Omental fat pad (tissue), 4 donors: ENCODE measurements around the gene RNF32. TPM values are rescaled to one million over a fixed set of nuclear protein-coding genes. Genes with fewer than 3 reads are reported as not detected.

Source experiments
- ATAC-seq: fragments of 150-250 bp; one replicate; pipeline ENCODE4 v1.9.1; 2016; ENCODE audit warnings: mild to moderate bottlenecking, moderate library complexity; ENCODE audit not compliant: low FRiP score
- DNase-seq: peaks from one replicate; pipeline ENCODE4 v3.0.0-alpha.2; 2019; ENCODE audit warnings: low spot score
- total RNA-seq, 4 donors: library from RNA; depleted of rRNA; stranded (reverse); fragments of >200 nt; gene quantifications; one replicate each; pipeline ENCODE4 v1.1.0, GENCODE V29; 2016
- TF ChIP-seq, protein P1 (sequence below), 3 donors: fragments of 450-650 bp; IDR thresholded peaks; one replicate each; pipeline ENCODE4 v1.5.1; 2016 to 2017; ENCODE audit warnings: antibody characterized with exemption in 3 of 3, mild to moderate bottlenecking in 3 of 3, moderate library complexity in 2 of 3

Gene RNF32
- total RNA-seq, 4 donors from 2014 or later: 0.72 to 1.9 TPM; not detected in 2

- TF ChIP-seq, protein P1, sequence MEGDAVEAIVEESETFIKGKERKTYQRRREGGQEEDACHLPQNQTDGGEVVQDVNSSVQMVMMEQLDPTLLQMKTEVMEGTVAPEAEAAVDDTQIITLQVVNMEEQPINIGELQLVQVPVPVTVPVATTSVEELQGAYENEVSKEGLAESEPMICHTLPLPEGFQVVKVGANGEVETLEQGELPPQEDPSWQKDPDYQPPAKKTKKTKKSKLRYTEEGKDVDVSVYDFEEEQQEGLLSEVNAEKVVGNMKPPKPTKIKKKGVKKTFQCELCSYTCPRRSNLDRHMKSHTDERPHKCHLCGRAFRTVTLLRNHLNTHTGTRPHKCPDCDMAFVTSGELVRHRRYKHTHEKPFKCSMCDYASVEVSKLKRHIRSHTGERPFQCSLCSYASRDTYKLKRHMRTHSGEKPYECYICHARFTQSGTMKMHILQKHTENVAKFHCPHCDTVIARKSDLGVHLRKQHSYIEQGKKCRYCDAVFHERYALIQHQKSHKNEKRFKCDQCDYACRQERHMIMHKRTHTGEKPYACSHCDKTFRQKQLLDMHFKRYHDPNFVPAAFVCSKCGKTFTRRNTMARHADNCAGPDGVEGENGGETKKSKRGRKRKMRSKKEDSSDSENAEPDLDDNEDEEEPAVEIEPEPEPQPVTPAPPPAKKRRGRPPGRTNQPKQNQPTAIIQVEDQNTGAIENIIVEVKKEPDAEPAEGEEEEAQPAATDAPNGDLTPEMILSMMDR (IDR thresholded peaks at IDR 0.05): no peak
- DNase-seq (no peak), ATAC-seq (no peak)
Observed at GRCh38 chr7:156667110-156667426, 26.5 kb downstream of the RNF32 start.

DNA sequence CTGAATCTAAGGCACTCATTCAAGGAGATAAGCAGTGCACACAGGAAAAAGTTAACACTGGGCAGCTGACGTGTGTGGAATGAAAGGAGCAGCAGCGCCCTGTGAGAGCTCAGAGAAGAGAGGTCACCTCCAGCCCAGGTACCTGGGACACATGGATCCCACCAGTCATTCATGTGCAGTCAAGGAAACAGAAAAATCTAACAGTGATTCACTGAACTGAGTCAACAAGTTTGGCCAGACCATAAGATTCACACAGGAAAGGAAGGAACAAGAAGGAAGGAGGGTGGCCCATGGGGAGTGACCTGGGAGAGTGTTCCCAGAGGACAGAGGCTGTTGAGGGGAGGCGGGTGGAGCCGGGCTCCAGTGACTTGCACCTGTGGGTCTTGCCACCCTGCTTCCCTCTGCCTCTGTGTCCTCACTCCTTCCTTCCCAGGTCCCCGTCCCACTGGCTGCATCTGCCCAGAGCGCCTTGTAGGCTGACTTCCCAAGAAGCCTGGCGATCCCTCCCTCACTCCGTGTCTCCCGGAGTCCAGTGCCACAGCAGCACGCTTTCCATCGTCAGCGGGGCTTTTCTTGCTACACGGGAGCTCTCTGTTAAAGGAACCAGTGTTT is 27.7 kb downstream of the RNF32 start:
- TF ChIP-seq, protein P1 (IDR thresholded peaks at IDR 0.05): no peak
- DNase-seq: no peak
- ATAC-seq: no peak

GRCh38 chr7:156669035-156669828 is 28.7 kb downstream of the RNF32 start:
- ATAC-seq (no peak), DNase-seq (no peak)
- TF ChIP-seq, protein P1 (IDR thresholded peaks at IDR 0.05): no peak

- no peak for ATAC-seq
- no peak for DNase-seq
- TF ChIP-seq, protein P1 (IDR thresholded peaks at IDR 0.05): no peak
Observed at GRCh38 chr7:156673454-156673853, 32.9 kb downstream of the RNF32 start.

GRCh38 chr7:156673902-156674301 is 33.3 kb downstream of the RNF32 start:
- DNase-seq (no peak), ATAC-seq (no peak)
- TF ChIP-seq, protein P1 (IDR thresholded peaks at IDR 0.05): no peak

GRCh38 chr7:156675721-156676120 is 35.1 kb downstream of the RNF32 start:
- ATAC-seq (no peak), DNase-seq (no peak)
- TF ChIP-seq, protein P1 (IDR thresholded peaks at IDR 0.05): no peak

- TF ChIP-seq, protein P1 (IDR thresholded peaks at IDR 0.05): no peak
- ATAC-seq: no peak
Observed at GRCh38 chr7:156676263-156676662, 35.7 kb downstream of the RNF32 start.

More at GRCh38 chr7:156676263-156676662, 35.7 kb downstream of the RNF32 start:
- DNase-seq: no peak
